SK-N-SH treated with all-trans-retinoic acid at 6 μM for 48 hours (cell line): ENCODE data around the gene SMIM22.

Experiments
- ARNTL ChIP-seq: fragments of 450-650 bp; formaldehyde crosslinking; IDR thresholded peaks from 2 replicates; pipeline ENCODE4 v1.5.0; 2020; ENCODE audit warnings: low read depth, mild to moderate bottlenecking, moderate library complexity, borderline replicate concordance
- BACH2 ChIP-seq: fragments of 250-450 bp; sonication (Bioruptor Pico); IDR thresholded peaks from 2 replicates; pipeline ENCODE4 v1.9.0; 2021; ENCODE audit warnings: mild to moderate bottlenecking, borderline replicate concordance
- RARB ChIP-seq: fragments of 250-450 bp; sonication (Bioruptor Pico); IDR thresholded peaks from 2 replicates; pipeline ENCODE4 v1.8.0; 2021; ENCODE audit warnings: mild to moderate bottlenecking, moderate library complexity
- TCF4 ChIP-seq: fragments of 250-450 bp; sonication (Bioruptor Pico); IDR thresholded peaks from 2 replicates; pipeline ENCODE4 v1.8.0; 2021; ENCODE audit warnings: mild to moderate bottlenecking, moderate library complexity, borderline replicate concordance
- TF ChIP-seq, protein P1 (sequence below): fragments of 250-450 bp; sonication (Bioruptor Pico); IDR thresholded peaks from 2 replicates; pipeline ENCODE4 v1.8.0; 2020; ENCODE audit warnings: mild to moderate bottlenecking, moderate library complexity, borderline replicate concordance
- TF ChIP-seq, protein P2 (sequence below): fragments of 250-450 bp; sonication (Bioruptor Pico); IDR thresholded peaks from 2 replicates; pipeline ENCODE4 v1.8.0; 2021; ENCODE audit warnings: low read depth, mild to moderate bottlenecking, moderate library complexity, borderline replicate concordance
- TF ChIP-seq, protein P3 (sequence below): fragments of 250-450 bp; sonication (Bioruptor Pico); IDR thresholded peaks from 2 replicates; pipeline ENCODE4 v1.5.1; 2020; ENCODE audit warnings: low read depth, mild to moderate bottlenecking, moderate library complexity

DNA sequence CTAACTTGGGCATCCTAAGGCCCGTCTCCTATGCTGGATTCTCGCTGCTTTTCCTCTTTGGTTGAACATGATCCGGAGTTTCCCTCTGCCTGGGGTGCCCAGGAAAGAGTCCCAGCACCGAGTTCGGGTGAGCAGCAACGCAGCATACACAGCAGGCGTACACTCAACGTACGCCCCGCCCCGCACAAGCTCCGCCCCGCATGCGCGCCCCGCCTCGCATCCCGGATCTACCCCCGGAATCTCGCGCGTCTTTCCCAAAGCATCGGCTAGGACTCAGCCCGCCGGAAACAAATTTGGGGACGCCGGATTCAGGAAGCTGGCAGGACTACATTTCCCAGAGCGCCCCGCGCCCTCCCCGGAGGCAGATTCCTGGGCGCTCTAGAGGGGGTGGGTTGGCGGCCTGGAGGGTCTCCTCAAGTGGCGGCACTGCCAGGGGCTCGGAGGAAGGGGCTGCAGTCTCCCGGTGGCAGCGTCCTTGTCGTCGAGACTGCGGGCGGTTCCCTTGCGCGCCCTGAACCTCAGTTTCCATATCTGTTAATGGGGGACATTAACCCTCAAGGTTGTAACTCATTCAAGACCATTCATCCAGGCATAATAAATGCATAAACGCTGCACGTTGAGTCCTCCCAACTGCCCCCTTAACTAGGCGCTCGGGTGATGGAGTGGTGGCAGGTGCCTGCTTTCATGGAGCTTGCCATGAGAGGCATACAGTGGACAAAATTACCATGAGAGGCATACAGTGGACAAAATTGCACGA, 26.4 kb upstream of the SMIM22 start:
- TF ChIP-seq, protein P1, sequence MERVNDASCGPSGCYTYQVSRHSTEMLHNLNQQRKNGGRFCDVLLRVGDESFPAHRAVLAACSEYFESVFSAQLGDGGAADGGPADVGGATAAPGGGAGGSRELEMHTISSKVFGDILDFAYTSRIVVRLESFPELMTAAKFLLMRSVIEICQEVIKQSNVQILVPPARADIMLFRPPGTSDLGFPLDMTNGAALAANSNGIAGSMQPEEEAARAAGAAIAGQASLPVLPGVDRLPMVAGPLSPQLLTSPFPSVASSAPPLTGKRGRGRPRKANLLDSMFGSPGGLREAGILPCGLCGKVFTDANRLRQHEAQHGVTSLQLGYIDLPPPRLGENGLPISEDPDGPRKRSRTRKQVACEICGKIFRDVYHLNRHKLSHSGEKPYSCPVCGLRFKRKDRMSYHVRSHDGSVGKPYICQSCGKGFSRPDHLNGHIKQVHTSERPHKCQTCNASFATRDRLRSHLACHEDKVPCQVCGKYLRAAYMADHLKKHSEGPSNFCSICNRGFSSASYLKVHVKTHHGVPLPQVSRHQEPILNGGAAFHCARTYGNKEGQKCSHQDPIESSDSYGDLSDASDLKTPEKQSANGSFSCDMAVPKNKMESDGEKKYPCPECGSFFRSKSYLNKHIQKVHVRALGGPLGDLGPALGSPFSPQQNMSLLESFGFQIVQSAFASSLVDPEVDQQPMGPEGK (CRISPR knock-in tag), result no peak
- TF ChIP-seq BACH2 (CRISPR knock-in tag) (no peak), RARB (CRISPR knock-in tag) (no peak), ARNTL (no peak), TCF4 (CRISPR knock-in tag) (no peak)
- TF ChIP-seq, protein P2, sequence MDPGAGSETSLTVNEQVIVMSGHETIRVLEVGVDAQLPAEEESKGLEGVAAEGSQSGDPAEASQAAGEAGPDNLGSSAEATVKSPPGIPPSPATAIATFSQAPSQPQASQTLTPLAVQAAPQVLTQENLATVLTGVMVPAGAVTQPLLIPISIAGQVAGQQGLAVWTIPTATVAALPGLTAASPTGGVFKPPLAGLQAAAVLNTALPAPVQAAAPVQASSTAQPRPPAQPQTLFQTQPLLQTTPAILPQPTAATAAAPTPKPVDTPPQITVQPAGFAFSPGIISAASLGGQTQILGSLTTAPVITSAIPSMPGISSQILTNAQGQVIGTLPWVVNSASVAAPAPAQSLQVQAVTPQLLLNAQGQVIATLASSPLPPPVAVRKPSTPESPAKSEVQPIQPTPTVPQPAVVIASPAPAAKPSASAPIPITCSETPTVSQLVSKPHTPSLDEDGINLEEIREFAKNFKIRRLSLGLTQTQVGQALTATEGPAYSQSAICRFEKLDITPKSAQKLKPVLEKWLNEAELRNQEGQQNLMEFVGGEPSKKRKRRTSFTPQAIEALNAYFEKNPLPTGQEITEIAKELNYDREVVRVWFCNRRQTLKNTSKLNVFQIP (CRISPR knock-in tag), result no peak
- TF ChIP-seq, protein P3, sequence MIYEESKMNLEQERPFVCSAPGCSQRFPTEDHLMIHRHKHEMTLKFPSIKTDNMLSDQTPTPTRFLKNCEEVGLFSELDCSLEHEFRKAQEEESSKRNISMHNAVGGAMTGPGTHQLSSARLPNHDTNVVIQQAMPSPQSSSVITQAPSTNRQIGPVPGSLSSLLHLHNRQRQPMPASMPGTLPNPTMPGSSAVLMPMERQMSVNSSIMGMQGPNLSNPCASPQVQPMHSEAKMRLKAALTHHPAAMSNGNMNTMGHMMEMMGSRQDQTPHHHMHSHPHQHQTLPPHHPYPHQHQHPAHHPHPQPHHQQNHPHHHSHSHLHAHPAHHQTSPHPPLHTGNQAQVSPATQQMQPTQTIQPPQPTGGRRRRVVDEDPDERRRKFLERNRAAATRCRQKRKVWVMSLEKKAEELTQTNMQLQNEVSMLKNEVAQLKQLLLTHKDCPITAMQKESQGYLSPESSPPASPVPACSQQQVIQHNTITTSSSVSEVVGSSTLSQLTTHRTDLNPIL, result no peak
